IMR-90 (cell line): Measurements from ENCODE around the gene CACNA1F. TPM values are rescaled to one million over a fixed set of nuclear protein-coding genes. Genes with fewer than 3 reads are reported as not detected.

Experiments used
- ATAC-seq: fragments of 200-7000 bp; cut with Tn5 transposase; 2 replicates; pipeline ENCODE4 v1.9.1; 2020; ENCODE audit warnings: low read depth, mild to moderate bottlenecking, moderate library complexity
- BruUV-seq: library from RNA; stranded (reverse); fragments of 400-500 nt; replicated peaks from 2 replicates; lab custom pipeline; 2021; lab: Mats Ljungman, UMichigan
- CTCF ChIA-PET: fragments of 300-600 bp; formaldehyde crosslinking; extraction: SDS; loops from one replicate; lab custom pipeline; 2021; ENCODE audit warnings: antibody characterized with exemption; lab: Yijun Ruan, JAX
- POLR2A ChIA-PET: fragments of 300-600 bp; sonication (Branson Sonifier 250); formaldehyde crosslinking; loops from one replicate; lab custom pipeline; 2022; ENCODE audit warnings: antibody characterized with exemption; ENCODE audit not compliant: unreplicated experiment; lab: Charles Lee
- DNase-seq: peaks from one replicate; pipeline ENCODE4 v3.0.0; 2013
- H2AFZ ChIP-seq: replicated peaks from 2 replicates; pipeline ENCODE3; 2013; ENCODE audit warnings: low read length, mild to moderate bottlenecking; ENCODE audit not compliant: poor library complexity
- H2AK5ac ChIP-seq: 2 replicates; pipeline ENCODE4 v1.6.1; 2013; ENCODE audit warnings: low read depth, low read length, inconsistent platforms
- H2AK9ac ChIP-seq: replicated peaks from 2 replicates; pipeline ENCODE3; 2013; ENCODE audit warnings: mild to moderate bottlenecking, low read depth, low read length, moderate library complexity; ENCODE audit not compliant: poor library complexity
- H2BK120ac ChIP-seq: 2 replicates; pipeline ENCODE4 v1.6.1; 2013; ENCODE audit warnings: low read depth, low read length, inconsistent platforms
- H2BK15ac ChIP-seq: 3 replicates; pipeline ENCODE4 v1.6.1; 2013; ENCODE audit warnings: low read depth, low read length, inconsistent platforms
- H2BK20ac ChIP-seq: 2 replicates; pipeline ENCODE4 v1.6.1; 2013; ENCODE audit warnings: low read depth, mild to moderate bottlenecking, inconsistent platforms, low read length, moderate library complexity
- H2BK5ac ChIP-seq: 2 replicates; pipeline ENCODE4 v1.6.1; 2013; ENCODE audit warnings: mild to moderate bottlenecking, low read depth, low read length, inconsistent platforms; ENCODE audit not compliant: poor library complexity, severe bottlenecking
- H3K14ac ChIP-seq: replicated peaks from 2 replicates; pipeline ENCODE4 v1.6.1; 2013; ENCODE audit warnings: low read depth, low read length, inconsistent platforms
- H3K18ac ChIP-seq: 2 replicates; pipeline ENCODE4 v1.6.1; 2013; ENCODE audit warnings: low read depth, low read length, control low read depth
- H3K23ac ChIP-seq: 2 replicates; pipeline ENCODE4 v1.6.1; 2013; ENCODE audit warnings: low read depth, low read length, inconsistent platforms
- H3K27ac ChIP-seq: 2 replicates; pipeline ENCODE4 v1.5.1; 2013; ENCODE audit warnings: mild to moderate bottlenecking, control low read depth, low read length; ENCODE audit not compliant: insufficient read depth
- H3K27me3 ChIP-seq: 2 replicates; pipeline ENCODE4 v1.6.1; 2013; ENCODE audit warnings: low read length; ENCODE audit not compliant: control insufficient read depth, insufficient read depth
- H3K36me3 ChIP-seq: 2 replicates; pipeline ENCODE4 v1.6.1; 2013; ENCODE audit warnings: low read length, mixed read lengths; ENCODE audit not compliant: control insufficient read depth, insufficient read depth
- H3K4ac ChIP-seq: 2 replicates; pipeline ENCODE4 v1.6.1; 2013; ENCODE audit warnings: low read depth, low read length, inconsistent platforms
- H3K4me1 ChIP-seq: 2 replicates; pipeline ENCODE4 v1.6.1; 2013; ENCODE audit warnings: low read length, mixed read lengths; ENCODE audit not compliant: control insufficient read depth, insufficient read depth
- H3K4me2 ChIP-seq: 2 replicates; pipeline ENCODE4 v1.6.1; 2013; ENCODE audit warnings: low read depth, mild to moderate bottlenecking, control low read depth, low read length, moderate library complexity
- H3K4me3 ChIP-seq: 2 replicates; pipeline ENCODE4 v1.5.1; 2013; ENCODE audit warnings: low read depth, mild to moderate bottlenecking, control low read depth, low read length, moderate library complexity; ENCODE audit not compliant: insufficient read depth
- H3K56ac ChIP-seq: 2 replicates; pipeline ENCODE4 v1.6.1; 2013; ENCODE audit warnings: low read length, inconsistent platforms; ENCODE audit not compliant: insufficient read depth; ENCODE audit errors: extremely low read depth
- H3K79me1 ChIP-seq, 2 experiments: 2 replicates each; pipeline ENCODE4 v1.6.1; 2013; ENCODE audit warnings: low read length in 2 of 2, inconsistent platforms in 1 of 2, low read depth in 1 of 2
- H3K9ac ChIP-seq: 2 replicates; pipeline ENCODE4 v1.6.1; 2013; ENCODE audit warnings: low read depth, low read length, control low read depth
- H3K9me1 ChIP-seq: 2 replicates; pipeline ENCODE4 v1.6.1; 2013; ENCODE audit warnings: low read length, inconsistent platforms; ENCODE audit not compliant: insufficient read depth
- H3K9me3 ChIP-seq: 2 replicates; pipeline ENCODE4 v1.6.1; 2013; ENCODE audit warnings: low read length; ENCODE audit not compliant: control insufficient read depth, insufficient read depth
- H4K20me1 ChIP-seq: 2 replicates; pipeline ENCODE4 v1.6.1; 2013; ENCODE audit warnings: low read length, inconsistent platforms; ENCODE audit not compliant: insufficient read depth
- H4K5ac ChIP-seq: 2 replicates; pipeline ENCODE4 v1.6.1; 2013; ENCODE audit warnings: mild to moderate bottlenecking, low read depth, low read length, control low read depth
- H4K8ac ChIP-seq, 2 experiments: 2 replicates each; pipeline ENCODE4 v1.6.1; 2013; ENCODE audit warnings: low read depth in 2 of 2, low read length in 2 of 2, control low read depth in 1 of 2, inconsistent platforms in 1 of 2
- H4K91ac ChIP-seq: 2 replicates; pipeline ENCODE4 v1.6.1; 2013; ENCODE audit warnings: low read depth, low read length, inconsistent platforms; ENCODE audit not compliant: insufficient read depth
- CEBPB ChIP-seq: IDR thresholded peaks from 2 replicates; pipeline ENCODE4 v1.6.1; 2012; ENCODE audit warnings: low read depth, low read length, improper control_type of control experiment
- FOS ChIP-seq: fragments of 150-350 bp; IDR thresholded peaks from 2 replicates; pipeline ENCODE4 v1.6.1; 2016; ENCODE audit warnings: low read depth, low read length
- MAFK ChIP-seq: IDR thresholded peaks from 2 replicates; pipeline ENCODE4 v1.6.1; 2012; ENCODE audit warnings: low read depth, low read length, improper control_type of control experiment
- MAZ ChIP-seq: IDR thresholded peaks from 2 replicates; pipeline ENCODE4 v1.6.1; 2012; ENCODE audit warnings: low read depth, mild to moderate bottlenecking, low read length, improper control_type of control experiment, moderate library complexity, borderline replicate concordance
- MXI1 ChIP-seq: IDR thresholded peaks from 2 replicates; pipeline ENCODE4 v1.6.1; 2012; ENCODE audit warnings: low read depth, mild to moderate bottlenecking, low read length, moderate library complexity, borderline replicate concordance
- NFE2L2 ChIP-seq: fragments of 150-350 bp; IDR thresholded peaks from 2 replicates; pipeline ENCODE4 v1.6.1; 2016; ENCODE audit warnings: low read depth, mild to moderate bottlenecking, low read length
- POLR2A ChIP-seq: IDR thresholded peaks from 2 replicates; pipeline ENCODE4 v1.6.1; 2012; ENCODE audit warnings: mild to moderate bottlenecking, low read depth, low read length
- RAD21 ChIP-seq: IDR thresholded peaks from 2 replicates; pipeline ENCODE4 v1.6.1; 2012; ENCODE audit warnings: low read length, improper control_type of control experiment
- RFX5 ChIP-seq: IDR thresholded peaks from 2 replicates; pipeline ENCODE4 v1.8.0; 2012; ENCODE audit warnings: low read depth, mild to moderate bottlenecking, low read length, moderate library complexity
- SMC3 ChIP-seq: fragments of 150-350 bp; IDR thresholded peaks from 2 replicates; pipeline ENCODE4 v1.6.1; 2016; ENCODE audit warnings: low read depth, mild to moderate bottlenecking, antibody characterized with exemption, low read length, moderate library complexity
- WGBS, 2 experiments: methylation state at CpG; one replicate each; pipeline versions ENCODE4 v1.1.5 to v1.1.7; 2013; ENCODE audit warnings: missing lambda C conversion rate in 2 of 2; ENCODE audit not compliant: insufficient read length in 1 of 2; ENCODE audit errors: extremely low coverage in 2 of 2; 5-methylcytosine and 5-hydroxymethylcytosine counted together
- dilution Hi-C: fragments of 300-500 bp; cut with HindIII; formaldehyde crosslinking; loops from one replicate; pipeline ENCODE4 v1.14.3; 2018; ENCODE audit warnings: low sequenced_read_pairs; ENCODE audit not compliant: unreplicated experiment
- in situ Hi-C: fragments of 300-500 bp; cut with MboI; formaldehyde crosslinking; loops from 3 replicates; pipeline ENCODE4 v1.14.3; 2019; ENCODE audit warnings: low sequenced_read_pairs, inconsistent platforms, mixed read lengths
- intact Hi-C: fragments of 100-400 bp; cut with micrococcal nuclease; formaldehyde crosslinking; loops from 2 replicates; pipeline ENCODE4 v1.10.0; 2022
- polyA plus RNA-seq, 3 experiments: library from polyadenylated mRNA; depleted of rRNA; stranded (reverse); fragments of >200 nt; gene quantifications; 2 replicates each; pipeline ENCODE4 v1.2.3, GENCODE V29; 2012; ENCODE audit warnings: low replicate concordance in 1 of 3
- total RNA-seq: library from RNA; depleted of rRNA; stranded (reverse); fragments of >200 nt; gene quantifications from 2 replicates; pipeline ENCODE4 v1.2.3, GENCODE V29; 2012
- TF ChIP-seq, protein P1 (sequence below): fragments of 150-350 bp; IDR thresholded peaks from 2 replicates; pipeline ENCODE4 v1.6.1; 2017; ENCODE audit warnings: mild to moderate bottlenecking, antibody characterized with exemption, low read length, low read depth
- TF ChIP-seq, protein P2 (sequence below): fragments of 150-350 bp; IDR thresholded peaks from 2 replicates; pipeline ENCODE4 v1.6.1; 2016; ENCODE audit warnings: low read depth, mild to moderate bottlenecking, low read length, moderate library complexity, borderline replicate concordance
- TF ChIP-seq, protein P3 (sequence below): conservative IDR thresholded peaks from 2 replicates; pipeline ENCODE4 v1.5.1; 2012; ENCODE audit warnings: mild to moderate bottlenecking, low read depth, low read length, improper control_type of control experiment

CACNA1F gene
- total and polyA plus RNA-seq, 2 of the 4 experiments (the other 2 are of a cell fraction), result not detected

DNA sequence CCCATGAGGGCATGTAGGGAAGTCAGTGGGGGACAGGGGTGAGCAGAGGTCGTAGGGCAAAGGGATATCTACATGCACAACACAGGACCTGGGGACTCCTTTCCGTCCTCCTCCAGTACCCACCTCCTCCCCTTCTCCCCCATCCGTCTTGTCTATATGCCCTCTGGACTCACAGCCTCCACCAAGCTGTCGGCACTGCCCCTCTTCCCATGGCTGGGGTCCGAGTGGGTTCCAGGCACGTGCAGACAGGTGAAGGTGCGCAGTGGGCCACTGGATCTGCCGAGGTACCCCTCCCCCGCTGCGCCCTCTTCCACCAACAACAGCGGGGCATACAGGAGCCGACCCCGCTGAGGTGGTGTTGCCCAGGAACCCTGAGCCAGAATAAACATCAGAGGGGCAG lies 27.7 kb downstream of the CACNA1F start:
- H3K27me3 ChIP-seq, result peaks cover 13% of the 10 kb centered on the region
- no peak overlapping the region for H3K27ac ChIP-seq
- no peak overlapping the region for H3K23ac ChIP-seq
- no peak overlapping the region for H3K18ac ChIP-seq
- no peaks in the 10 kb centered on the region for H3K4me1 ChIP-seq
- no peak overlapping the region for H4K91ac ChIP-seq
- no CpG with 5 or more reads among the region's 13 CpGs for WGBS, 2 experiments
- no peaks in the 10 kb centered on the region for H3K36me3 ChIP-seq
- H3K4me3 ChIP-seq, result no peak overlapping the region
- no peaks in the 10 kb centered on the region for H3K9me1 ChIP-seq
- TF ChIP-seq MAZ (no peak), NFE2L2 (no peak), MXI1 (no peak), POLR2A (no peak), MAFK (no peak), RFX5 (no peak), SMC3 (no peak), CEBPB (no peak), FOS (no peak), RAD21 (no peak)
- TF ChIP-seq, protein P1, sequence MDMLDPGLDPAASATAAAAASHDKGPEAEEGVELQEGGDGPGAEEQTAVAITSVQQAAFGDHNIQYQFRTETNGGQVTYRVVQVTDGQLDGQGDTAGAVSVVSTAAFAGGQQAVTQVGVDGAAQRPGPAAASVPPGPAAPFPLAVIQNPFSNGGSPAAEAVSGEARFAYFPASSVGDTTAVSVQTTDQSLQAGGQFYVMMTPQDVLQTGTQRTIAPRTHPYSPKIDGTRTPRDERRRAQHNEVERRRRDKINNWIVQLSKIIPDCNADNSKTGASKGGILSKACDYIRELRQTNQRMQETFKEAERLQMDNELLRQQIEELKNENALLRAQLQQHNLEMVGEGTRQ, result no peak
- TF ChIP-seq, protein P2, sequence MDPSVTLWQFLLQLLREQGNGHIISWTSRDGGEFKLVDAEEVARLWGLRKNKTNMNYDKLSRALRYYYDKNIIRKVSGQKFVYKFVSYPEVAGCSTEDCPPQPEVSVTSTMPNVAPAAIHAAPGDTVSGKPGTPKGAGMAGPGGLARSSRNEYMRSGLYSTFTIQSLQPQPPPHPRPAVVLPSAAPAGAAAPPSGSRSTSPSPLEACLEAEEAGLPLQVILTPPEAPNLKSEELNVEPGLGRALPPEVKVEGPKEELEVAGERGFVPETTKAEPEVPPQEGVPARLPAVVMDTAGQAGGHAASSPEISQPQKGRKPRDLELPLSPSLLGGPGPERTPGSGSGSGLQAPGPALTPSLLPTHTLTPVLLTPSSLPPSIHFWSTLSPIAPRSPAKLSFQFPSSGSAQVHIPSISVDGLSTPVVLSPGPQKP, result no peak
- TF ChIP-seq, protein P3, sequence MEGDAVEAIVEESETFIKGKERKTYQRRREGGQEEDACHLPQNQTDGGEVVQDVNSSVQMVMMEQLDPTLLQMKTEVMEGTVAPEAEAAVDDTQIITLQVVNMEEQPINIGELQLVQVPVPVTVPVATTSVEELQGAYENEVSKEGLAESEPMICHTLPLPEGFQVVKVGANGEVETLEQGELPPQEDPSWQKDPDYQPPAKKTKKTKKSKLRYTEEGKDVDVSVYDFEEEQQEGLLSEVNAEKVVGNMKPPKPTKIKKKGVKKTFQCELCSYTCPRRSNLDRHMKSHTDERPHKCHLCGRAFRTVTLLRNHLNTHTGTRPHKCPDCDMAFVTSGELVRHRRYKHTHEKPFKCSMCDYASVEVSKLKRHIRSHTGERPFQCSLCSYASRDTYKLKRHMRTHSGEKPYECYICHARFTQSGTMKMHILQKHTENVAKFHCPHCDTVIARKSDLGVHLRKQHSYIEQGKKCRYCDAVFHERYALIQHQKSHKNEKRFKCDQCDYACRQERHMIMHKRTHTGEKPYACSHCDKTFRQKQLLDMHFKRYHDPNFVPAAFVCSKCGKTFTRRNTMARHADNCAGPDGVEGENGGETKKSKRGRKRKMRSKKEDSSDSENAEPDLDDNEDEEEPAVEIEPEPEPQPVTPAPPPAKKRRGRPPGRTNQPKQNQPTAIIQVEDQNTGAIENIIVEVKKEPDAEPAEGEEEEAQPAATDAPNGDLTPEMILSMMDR, result no peak
- H3K9me3 ChIP-seq, result no peaks in the 10 kb centered on the region
- no peaks in the 10 kb centered on the region for H3K79me1 ChIP-seq
- no peak overlapping the region for H4K5ac ChIP-seq
- H3K56ac ChIP-seq, result no peak overlapping the region
- no peak overlapping the region for H2AK9ac ChIP-seq
- dilution Hi-C loops, result no loop called here
- H3K4ac ChIP-seq, result no peak overlapping the region
- H4K8ac ChIP-seq, result no peak overlapping the region
- no peak for ATAC-seq
- POLR2A ChIA-PET, result no interaction called here
- H2BK20ac ChIP-seq, result no peak overlapping the region
- intact Hi-C loops, result no loop called here
- no peaks in the 10 kb centered on the region for H4K20me1 ChIP-seq
- no peak overlapping the region for H2BK15ac ChIP-seq
- no peak overlapping the region for H2AFZ ChIP-seq
- in situ Hi-C loops, result no loop called here
- H2BK120ac ChIP-seq, result no peak overlapping the region
- no TSS peak for BruUV-seq
- no peak overlapping the region for H3K9ac ChIP-seq
- no peak overlapping the region for H3K14ac ChIP-seq
- H3K4me2 ChIP-seq, result no peak overlapping the region
- no peak overlapping the region for H2AK5ac ChIP-seq
- DNase-seq, result no peak
- no peak overlapping the region for H2BK5ac ChIP-seq
- CTCF ChIA-PET, result no interaction called here
